Stimulated activated naive B cell treated with anti-CD40 and anti-IgM and Interleukin-4, amounts not matched to agents 10 μg/mL and 1 μg/mL and 100 μg/mL, for 72 hours (primary cell): Measurements from ENCODE around the gene TPPP.

ENCODE experiments used
- ATAC-seq, 2 donors: fragments of 150-1000 bp; cut with Tn5 transposase; replicated peaks; 2 replicates each; pipeline ENCODE4 v1.10.0; 2021; ENCODE audit warnings: moderate library complexity in 1 of 2
- DNase-seq: peaks from one replicate; pipeline ENCODE4 v3.0.0; 2021
- H3K27ac Mint-ChIP-seq: one replicate; pipeline ENCODE4 v1.8.0; 2022; ENCODE audit warnings: mild to moderate bottlenecking, mixed read lengths
- H3K27me3 Mint-ChIP-seq, 2 donors: one replicate each; pipeline ENCODE4 v1.8.0; 2022; ENCODE audit warnings: mixed read lengths in 2 of 2
- H3K36me3 Mint-ChIP-seq, 2 donors: one replicate each; pipeline ENCODE4 v1.8.0; 2022; ENCODE audit warnings: mixed read lengths in 2 of 2, mild to moderate bottlenecking in 1 of 2
- H3K4me1 Mint-ChIP-seq, 2 donors: one replicate each; pipeline ENCODE4 v1.8.0; 2022; ENCODE audit warnings: mixed read lengths in 2 of 2, mild to moderate bottlenecking in 1 of 2
- H3K4me3 Mint-ChIP-seq, 2 donors: one replicate each; pipeline ENCODE4 v1.8.0; 2022; ENCODE audit warnings: mild to moderate bottlenecking in 2 of 2, mixed read lengths in 2 of 2, moderate library complexity in 1 of 2
- H3K9me3 Mint-ChIP-seq, 2 donors: one replicate each; pipeline ENCODE4 v1.8.0; 2022; ENCODE audit warnings: mixed read lengths in 2 of 2, mild to moderate bottlenecking in 1 of 2

Gene TPPP

GRCh38 chr5:643351-643801 lies 49.8 kb downstream of the TPPP start:
- no peaks in the 10 kb centered on the region for H3K27me3 Mint-ChIP-seq
- no peak overlapping the region for H3K27ac Mint-ChIP-seq
- H3K4me3 Mint-ChIP-seq = peak overlapping the region in 1 of 2 donors; percentile 43
- no peak for DNase-seq
- peaks cover 64 to 70% of the 10 kb centered on the region in 2 donors for H3K36me3 Mint-ChIP-seq
- peak; percentile 39 to 71 for ATAC-seq
- peaks cover 16 to 21% of the 10 kb centered on the region in 2 donors for H3K4me1 Mint-ChIP-seq
- H3K9me3 Mint-ChIP-seq = no peaks in the 10 kb centered on the region

GRCh38 chr5:642481-642880 lies 50.7 kb downstream of the TPPP start:
- H3K4me1 Mint-ChIP-seq = peaks cover 16 to 21% of the 10 kb centered on the region in 2 donors
- no peak overlapping the region for H3K4me3 Mint-ChIP-seq
- peaks cover 73 to 78% of the 10 kb centered on the region in 2 donors for H3K36me3 Mint-ChIP-seq
- DNase-seq = no peak
- ATAC-seq = no peak
- H3K27ac Mint-ChIP-seq = no peak overlapping the region
- H3K27me3 Mint-ChIP-seq = no peaks in the 10 kb centered on the region
- no peaks in the 10 kb centered on the region for H3K9me3 Mint-ChIP-seq

GRCh38 chr5:641331-641765 lies 51.8 kb downstream of the TPPP start:
- Mint-ChIP-seq H3K27me3 (no peaks in the 10 kb centered on the region), H3K9me3 (no peaks in the 10 kb centered on the region), H3K4me1 (peaks cover 16 to 21% of the 10 kb centered on the region in 2 donors), H3K4me3 (no peak overlapping the region), H3K36me3 (peaks cover 75 to 79% of the 10 kb centered on the region in 2 donors), H3K27ac (no peak overlapping the region)
- no peak for ATAC-seq
- DNase-seq = no peak

- Mint-ChIP-seq H3K27ac (no peak overlapping the region), H3K36me3 (peaks cover 75 to 79% of the 10 kb centered on the region in 2 donors), H3K4me1 (peaks cover 14 to 21% of the 10 kb centered on the region in 2 donors), H3K9me3 (no peaks in the 10 kb centered on the region), H3K27me3 (no peaks in the 10 kb centered on the region), H3K4me3 (no peak overlapping the region)
- no peak for DNase-seq
- ATAC-seq = no peak
These were observed 52.5 kb downstream of the TPPP start for GRCh38 chr5:640461-641330.

- no peaks in the 10 kb centered on the region for H3K27me3 Mint-ChIP-seq
- no peak overlapping the region for H3K27ac Mint-ChIP-seq
- no peak overlapping the region for H3K4me3 Mint-ChIP-seq
- ATAC-seq (no peak), DNase-seq (no peak)
- H3K4me1 Mint-ChIP-seq = peaks cover 13 to 19% of the 10 kb centered on the region in 2 donors
- H3K9me3 Mint-ChIP-seq = peaks cover 3 to 8% of the 10 kb centered on the region in 2 donors
- H3K36me3 Mint-ChIP-seq = peaks cover 79 to 82% of the 10 kb centered on the region in 2 donors
These were observed 53.5 kb downstream of the TPPP start for GRCh38 chr5:639584-640213.

- ATAC-seq (no peak), DNase-seq (no peak)
- Mint-ChIP-seq H3K27me3 (no peaks in the 10 kb centered on the region), H3K36me3 (peaks cover 79 to 84% of the 10 kb centered on the region in 2 donors), H3K9me3 (peaks cover 3 to 8% of the 10 kb centered on the region in 2 donors), H3K27ac (no peak overlapping the region), H3K4me3 (no peak overlapping the region), H3K4me1 (peaks cover 8 to 14% of the 10 kb centered on the region in 2 donors)
These were observed 54.0 kb downstream of the TPPP start for GRCh38 chr5:639253-639530.

- no peak for ATAC-seq
- H3K4me1 Mint-ChIP-seq = peaks cover 5 to 8% of the 10 kb centered on the region in 2 donors
- no peak overlapping the region for H3K27ac Mint-ChIP-seq
- H3K36me3 Mint-ChIP-seq = peaks cover 83 to 86% of the 10 kb centered on the region in 2 donors
- H3K27me3 Mint-ChIP-seq = no peaks in the 10 kb centered on the region
- H3K4me3 Mint-ChIP-seq = no peak overlapping the region
- H3K9me3 Mint-ChIP-seq = peaks cover 3 to 8% of the 10 kb centered on the region in 2 donors
- no peak for DNase-seq
These were observed 54.5 kb downstream of the TPPP start for GRCh38 chr5:638501-639252.

- H3K36me3 Mint-ChIP-seq = peaks cover 78 to 81% of the 10 kb centered on the region in 2 donors
- no peaks in the 10 kb centered on the region for H3K4me1 Mint-ChIP-seq
- no peak overlapping the region for H3K27ac Mint-ChIP-seq
- H3K27me3 Mint-ChIP-seq = no peaks in the 10 kb centered on the region
- no peak overlapping the region for H3K4me3 Mint-ChIP-seq
- peaks cover 3 to 8% of the 10 kb centered on the region in 2 donors for H3K9me3 Mint-ChIP-seq
- no peak for DNase-seq
- ATAC-seq = no peak
These were observed 55.3 kb downstream of the TPPP start for GRCh38 chr5:637581-638450.

- ATAC-seq = no peak
- DNase-seq = no peak
- Mint-ChIP-seq H3K27ac (no peak overlapping the region), H3K4me3 (no peak overlapping the region), H3K36me3 (peaks cover 74 to 76% of the 10 kb centered on the region in 2 donors), H3K9me3 (peaks cover 3 to 8% of the 10 kb centered on the region in 2 donors), H3K27me3 (no peaks in the 10 kb centered on the region), H3K4me1 (no peaks in the 10 kb centered on the region)
These were observed 56.2 kb downstream of the TPPP start for GRCh38 chr5:636951-637350.

GRCh38 chr5:635306-636055 lies 57.7 kb downstream of the TPPP start:
- ATAC-seq = no peak
- H3K36me3 Mint-ChIP-seq = peaks cover 62 to 64% of the 10 kb centered on the region in 2 donors

GRCh38 chr5:634191-634590 lies 59.0 kb downstream of the TPPP start:
- Mint-ChIP-seq H3K36me3 (peaks cover 51 to 52% of the 10 kb centered on the region in 2 donors), H3K27me3 (no peaks in the 10 kb centered on the region), H3K27ac (no peak overlapping the region), H3K4me3 (no peak overlapping the region), H3K9me3 (peaks cover 3 to 8% of the 10 kb centered on the region in 2 donors), H3K4me1 (no peaks in the 10 kb centered on the region)
- ATAC-seq (no peak), DNase-seq (no peak)

More at GRCh38 chr5:635306-636055, 57.7 kb downstream of the TPPP start:
- H3K27me3 Mint-ChIP-seq = no peaks in the 10 kb centered on the region
- H3K4me3 Mint-ChIP-seq = no peak overlapping the region
- H3K27ac Mint-ChIP-seq = no peak overlapping the region
- peaks cover 3 to 8% of the 10 kb centered on the region in 2 donors for H3K9me3 Mint-ChIP-seq
- no peak for DNase-seq
- no peaks in the 10 kb centered on the region for H3K4me1 Mint-ChIP-seq

- H3K36me3 Mint-ChIP-seq = peaks cover 51 to 52% of the 10 kb centered on the region in 2 donors
- H3K27me3 Mint-ChIP-seq = no peaks in the 10 kb centered on the region
- peaks cover 5 to 8% of the 10 kb centered on the region in 2 donors for H3K9me3 Mint-ChIP-seq
These were observed 59.6 kb downstream of the TPPP start for GRCh38 chr5:633501-633955.

More at GRCh38 chr5:633501-633955, 59.6 kb downstream of the TPPP start:
- Mint-ChIP-seq H3K4me1 (peaks cover 0 to 6% of the 10 kb centered on the region in 2 donors), H3K4me3 (no peak overlapping the region), H3K27ac (no peak overlapping the region)
- ATAC-seq = no peak
- no peak for DNase-seq
